Endothelial cell of umbilical vein (primary cell): ENCODE data around the gene PARP6. TPM values are rescaled to one million over a fixed set of nuclear protein-coding genes. Genes with fewer than 3 reads are reported as not detected.

ENCODE experiments used
- BruUV-seq: library from RNA; stranded (reverse); fragments of 400-500 nt; replicated peaks from 2 replicates; lab custom pipeline; 2021; lab: Mats Ljungman, UMichigan
- CTCF ChIA-PET: fragments of 300-600, 350-600 bp; sonication (Branson Sonifier 250); formaldehyde crosslinking; loops from one replicate; lab custom pipeline; 2021; ENCODE audit warnings: antibody characterized with exemption, inconsistent platforms; lab: Charles Lee
- POLR2A ChIA-PET: fragments of 300-600, 350-600 bp; sonication (Branson Sonifier 250); formaldehyde crosslinking; loops from one replicate; lab custom pipeline; 2021; ENCODE audit warnings: antibody characterized with exemption, inconsistent platforms; lab: Charles Lee
- DNase-seq: peaks from one replicate; pipeline ENCODE4 v3.0.0-alpha.2; 2011; ENCODE audit warnings: low read depth, low spot score
- FAIRE-seq: peaks from 2 replicates; lab custom pipeline; 2011; peaks lifted over from hg19 to GRCh38; lab: Jason Lieb, UNC
- H2AFZ ChIP-seq: 2 replicates; pipeline ENCODE4 v1.6.0; 2012; ENCODE audit warnings: low read depth, low read length, control low read depth, inconsistent platforms
- H3K27ac ChIP-seq: 2 replicates; pipeline ENCODE4 v1.5.1; 2011; ENCODE audit warnings: low read depth, mild to moderate bottlenecking, control low read depth, low read length, moderate library complexity; ENCODE audit not compliant: insufficient read depth
- H3K27me3 ChIP-seq, 2 experiments: 2 replicates each; pipeline versions ENCODE4 v1.6.0 to v1.6.1; 2011; ENCODE audit warnings: low read length in 2 of 2, mixed read lengths in 1 of 2; ENCODE audit not compliant: control insufficient read depth in 2 of 2, insufficient read depth in 2 of 2
- H3K36me3 ChIP-seq, 2 experiments: 2 replicates in 1 of 2; 3 replicates in 1 of 2; pipeline ENCODE4 v1.5.1; 2011; ENCODE audit warnings: low read length in 2 of 2, mild to moderate bottlenecking in 1 of 2, moderate library complexity in 1 of 2; ENCODE audit not compliant: control insufficient read depth in 2 of 2, insufficient read depth in 2 of 2; ENCODE audit errors: extremely low read depth in 1 of 2
- H3K4me1 ChIP-seq: 3 replicates; pipeline ENCODE4 v1.5.1; 2011; ENCODE audit warnings: mild to moderate bottlenecking, low read length; ENCODE audit not compliant: control insufficient read depth, insufficient read depth; ENCODE audit errors: extremely low read depth
- H3K4me2 ChIP-seq: 2 replicates; pipeline ENCODE4 v1.6.1; 2011; ENCODE audit warnings: low read length, control low read depth, mixed read lengths; ENCODE audit not compliant: insufficient read depth
- H3K4me3 ChIP-seq, 3 experiments: fragments of 200-600 bp in 1 of 3; sonication (generic), shearing (Covaris generic) in 1 of 3; replicated peaks in 1 of 3; 2 replicates each; pipeline ENCODE4 v1.5.1; 2011 to 2016; ENCODE audit warnings: control low read depth in 3 of 3, low read length in 3 of 3, mild to moderate bottlenecking in 2 of 3, inconsistent platforms in 1 of 3, low read depth in 1 of 3, moderate library complexity in 1 of 3; ENCODE audit not compliant: insufficient read depth in 1 of 3
- H3K79me2 ChIP-seq: 2 replicates; pipeline ENCODE4 v1.6.0; 2012; ENCODE audit warnings: low read length, inconsistent platforms; ENCODE audit not compliant: control insufficient read depth, insufficient read depth
- H3K9ac ChIP-seq: replicated peaks from 2 replicates; pipeline ENCODE3; 2011; ENCODE audit warnings: low read length, control low read depth; ENCODE audit not compliant: insufficient read depth; ENCODE audit errors: extremely low read depth
- H3K9me1 ChIP-seq: replicated peaks from 3 replicates; pipeline ENCODE4 v1.6.0; 2011; ENCODE audit warnings: mild to moderate bottlenecking, low read length; ENCODE audit not compliant: control insufficient read depth, insufficient read depth; ENCODE audit errors: extremely low read depth
- H3K9me3 ChIP-seq: replicated peaks from 2 replicates; pipeline ENCODE4 v1.5.1; 2012; ENCODE audit warnings: low read length, inconsistent platforms; ENCODE audit not compliant: control insufficient read depth, insufficient read depth
- H4K20me1 ChIP-seq: replicated peaks from 2 replicates; pipeline ENCODE3; 2011; ENCODE audit warnings: mild to moderate bottlenecking, low read length; ENCODE audit not compliant: control insufficient read depth, insufficient read depth; ENCODE audit errors: extremely low read depth
- FOS ChIP-seq: IDR thresholded peaks from 2 replicates; pipeline ENCODE4 v1.6.1; 2011; ENCODE audit warnings: mild to moderate bottlenecking, low read length, moderate library complexity, borderline replicate concordance; ENCODE audit not compliant: insufficient read depth
- MYC ChIP-seq: IDR thresholded peaks from one replicate; pipeline ENCODE4 v1.6.1; 2011; ENCODE audit warnings: mild to moderate bottlenecking, low read depth, low read length
- POLR2AphosphoS5 ChIP-seq: IDR thresholded peaks from 2 replicates; pipeline ENCODE4 v1.6.1; 2012; ENCODE audit warnings: low read depth, mild to moderate bottlenecking, control low read depth, low read length, moderate library complexity; ENCODE audit not compliant: insufficient read depth
- dilution Hi-C: fragments of 300-500 bp; cut with MboI; formaldehyde crosslinking; loops from one replicate; pipeline ENCODE4 v1.15.0; 2019; ENCODE audit warnings: low sequenced_read_pairs; ENCODE audit not compliant: extremely low pct_ligation_motif_present
- intact Hi-C: fragments of 100-400 bp; cut with micrococcal nuclease; formaldehyde crosslinking; loops from one replicate; pipeline ENCODE4 v1.10.0; 2022
- polyA plus RNA-seq, 4 experiments: library from polyadenylated mRNA; depleted of rRNA in 3 of 4; stranded (reverse) in 3 of 4; unstranded in 1 of 4; fragments of >200 nt; gene quantifications; 2 replicates each; pipeline versions ENCODE4 v1.2.1 to v1.2.3, GENCODE V29; 2011 to 2012; ENCODE audit warnings: missing spikeins in 1 of 4
- total RNA-seq: library from RNA; stranded (reverse); gene quantifications from 2 replicates; pipeline ENCODE4 v1.2.3, GENCODE V29; 2021
- TF ChIP-seq, protein P1 (sequence below), 2 donors: IDR thresholded peaks; 1 replicate in 1 of 2; 2 replicates in 1 of 2; pipeline ENCODE4 v1.5.1; 2011; ENCODE audit warnings: low read length in 2 of 2, mild to moderate bottlenecking in 2 of 2, moderate library complexity in 2 of 2, control low read depth in 1 of 2, inconsistent platforms in 1 of 2, low read depth in 1 of 2; ENCODE audit not compliant: insufficient read depth in 1 of 2; ENCODE audit errors: extremely low read depth in 1 of 2
- TF ChIP-seq, protein P2 (sequence below): IDR thresholded peaks from 2 replicates; pipeline ENCODE4 v1.6.1; 2011; ENCODE audit not compliant: insufficient read depth, insufficient read length

The PARP6 gene
- total and polyA plus RNA-seq, 2 donors (not counting 3 experiments of a cell fraction or from before 2014, with no cell fraction given), result 41.1 to 53.3 TPM

DNA sequence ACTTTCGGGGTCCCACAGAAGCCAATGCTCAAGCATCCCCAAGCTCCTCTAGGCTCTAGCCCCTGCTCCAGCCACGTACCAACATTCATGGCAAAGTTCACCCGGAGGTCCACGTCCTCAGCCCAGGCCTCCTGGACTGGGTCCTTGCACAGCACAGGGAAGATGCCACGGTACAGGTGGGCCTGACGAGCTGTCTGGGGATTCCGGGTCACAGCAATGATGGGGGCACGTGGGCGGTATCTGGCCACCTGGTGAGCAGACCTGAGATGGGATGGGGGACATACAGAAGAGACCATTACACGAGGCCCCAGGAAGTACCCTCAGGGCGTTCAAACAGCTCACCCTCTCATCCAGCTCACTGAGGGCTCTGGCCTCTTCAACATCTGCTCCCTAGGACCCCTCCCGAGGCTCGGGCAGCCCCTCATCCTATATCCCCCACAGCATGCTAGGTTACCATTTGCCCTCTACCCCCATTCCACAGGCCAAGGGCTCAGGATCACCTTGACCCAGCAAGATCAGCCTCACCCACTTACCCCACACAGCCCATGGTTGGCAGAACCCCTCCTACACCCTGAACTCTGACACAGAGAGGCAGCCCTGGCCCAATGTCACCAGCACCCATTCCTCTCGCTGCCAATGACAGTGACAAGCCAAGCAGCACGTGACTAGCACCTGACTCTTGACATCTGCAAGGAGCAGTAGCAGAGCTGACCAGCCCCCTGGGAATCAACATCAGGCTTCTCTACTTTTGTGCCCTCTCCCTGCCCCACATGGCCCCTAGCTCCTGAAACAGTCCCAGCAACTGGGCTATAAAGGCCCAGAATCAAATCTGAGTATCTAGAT is 71.7 kb downstream of the PARP6 start:
- FAIRE-seq, result no peak
- H3K4me2 ChIP-seq, result no peak overlapping the region
- H3K9me1 ChIP-seq, result no peaks in the 10 kb centered on the region
- H3K4me1 ChIP-seq, result peaks cover 8% of the 10 kb centered on the region
- H2AFZ ChIP-seq, result no peak overlapping the region
- TF ChIP-seq, protein P1, sequence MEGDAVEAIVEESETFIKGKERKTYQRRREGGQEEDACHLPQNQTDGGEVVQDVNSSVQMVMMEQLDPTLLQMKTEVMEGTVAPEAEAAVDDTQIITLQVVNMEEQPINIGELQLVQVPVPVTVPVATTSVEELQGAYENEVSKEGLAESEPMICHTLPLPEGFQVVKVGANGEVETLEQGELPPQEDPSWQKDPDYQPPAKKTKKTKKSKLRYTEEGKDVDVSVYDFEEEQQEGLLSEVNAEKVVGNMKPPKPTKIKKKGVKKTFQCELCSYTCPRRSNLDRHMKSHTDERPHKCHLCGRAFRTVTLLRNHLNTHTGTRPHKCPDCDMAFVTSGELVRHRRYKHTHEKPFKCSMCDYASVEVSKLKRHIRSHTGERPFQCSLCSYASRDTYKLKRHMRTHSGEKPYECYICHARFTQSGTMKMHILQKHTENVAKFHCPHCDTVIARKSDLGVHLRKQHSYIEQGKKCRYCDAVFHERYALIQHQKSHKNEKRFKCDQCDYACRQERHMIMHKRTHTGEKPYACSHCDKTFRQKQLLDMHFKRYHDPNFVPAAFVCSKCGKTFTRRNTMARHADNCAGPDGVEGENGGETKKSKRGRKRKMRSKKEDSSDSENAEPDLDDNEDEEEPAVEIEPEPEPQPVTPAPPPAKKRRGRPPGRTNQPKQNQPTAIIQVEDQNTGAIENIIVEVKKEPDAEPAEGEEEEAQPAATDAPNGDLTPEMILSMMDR (IDR thresholded peaks at IDR 0.05; ENCODE audit: extremely low read depth in 1 of 2, insufficient read depth in 1 of 2, low read depth in 1 of 2, low read length in 2 of 2), result no peak
- TF ChIP-seq, protein P2, sequence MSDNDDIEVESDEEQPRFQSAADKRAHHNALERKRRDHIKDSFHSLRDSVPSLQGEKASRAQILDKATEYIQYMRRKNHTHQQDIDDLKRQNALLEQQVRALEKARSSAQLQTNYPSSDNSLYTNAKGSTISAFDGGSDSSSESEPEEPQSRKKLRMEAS, result no peak
- no peak for TF ChIP-seq MYC
- TF ChIP-seq POLR2AphosphoS5, result no peak
- no peak for TF ChIP-seq FOS
- no peak overlapping the region for H3K4me3 ChIP-seq
- BruUV-seq, result no TSS peak
- H4K20me1 ChIP-seq, result no peaks in the 10 kb centered on the region
- H3K9me3 ChIP-seq, result no peaks in the 10 kb centered on the region
- H3K79me2 ChIP-seq, result no peaks in the 10 kb centered on the region
- no peak overlapping the region for H3K27ac ChIP-seq
- H3K36me3 ChIP-seq, result peaks cover 34 to 37% of the 10 kb centered on the region in 2 experiments
- no peak for DNase-seq
- H3K27me3 ChIP-seq, result peaks cover 0 to 2% of the 10 kb centered on the region in 2 experiments
- dilution Hi-C loops (no loop called here), intact Hi-C loops (no loop called here)
- CTCF ChIA-PET, result interaction anchor here (0.6 to 4.7 kb wide), 25 partner anchors 9 to 470 kb away, joined by 3 to 63 read pairs (median 3); no protein-coding TSS in a partner anchor
- POLR2A ChIA-PET, result no interaction called here
- no peak overlapping the region for H3K9ac ChIP-seq
